H1 (cell line): Measurements from ENCODE around the gene BCLAF3. TPM values are rescaled to one million over a fixed set of nuclear protein-coding genes. Genes with fewer than 3 reads are reported as not detected.

Source experiments
- CTCF ChIA-PET: fragments of 300-600 bp; sonication (Branson Sonifier 250); formaldehyde crosslinking; loops from one replicate; lab custom pipeline; 2021; ENCODE audit not compliant: partially characterized antibody; lab: Charles Lee
- POLR2A ChIA-PET: fragments of 300-600 bp; sonication (Branson Sonifier 250); formaldehyde crosslinking; loops from one replicate; lab custom pipeline; 2021; ENCODE audit warnings: inconsistent platforms; ENCODE audit not compliant: partially characterized antibody; lab: Charles Lee
- DNase-seq, 2 experiments: peaks; one replicate each; pipeline versions ENCODE4 v3.0.0 to v3.0.0-alpha.2; 2010 to 2022; ENCODE audit warnings: low spot score in 2 of 2, low read depth in 1 of 2, mixed read lengths in 1 of 2
- FAIRE-seq: peaks from 2 replicates; lab custom pipeline; 2011; peaks lifted over from hg19 to GRCh38; lab: Jason Lieb, UNC
- H2AFZ ChIP-seq: 2 replicates; pipeline ENCODE4 v1.8.1; 2012; ENCODE audit warnings: low read length, inconsistent platforms
- H2AK5ac ChIP-seq: 2 replicates; pipeline ENCODE4 v1.6.1; 2013; ENCODE audit warnings: low read depth, low read length
- H2BK120ac ChIP-seq: replicated peaks from 2 replicates; pipeline ENCODE3; 2013; ENCODE audit warnings: low read depth, low read length, inconsistent platforms
- H2BK12ac ChIP-seq: 2 replicates; pipeline ENCODE4 v1.6.1; 2013; ENCODE audit warnings: low read depth, low read length
- H2BK15ac ChIP-seq: 2 replicates; pipeline ENCODE4 v1.6.1; 2013; ENCODE audit warnings: low read length
- H2BK20ac ChIP-seq: 2 replicates; pipeline ENCODE4 v1.6.1; 2013; ENCODE audit warnings: low read length
- H2BK5ac ChIP-seq: 2 replicates; pipeline ENCODE4 v1.6.1; 2013; ENCODE audit warnings: low read depth, low read length
- H3K14ac ChIP-seq: 2 replicates; pipeline ENCODE4 v1.6.1; 2013; ENCODE audit warnings: inconsistent platforms; ENCODE audit not compliant: insufficient read length
- H3K18ac ChIP-seq: 2 replicates; pipeline ENCODE4 v1.6.1; 2013; ENCODE audit warnings: low read length; ENCODE audit errors: extremely low read depth
- H3K23ac ChIP-seq: 2 replicates; pipeline ENCODE4 v1.6.1; 2013; ENCODE audit warnings: inconsistent platforms; ENCODE audit not compliant: insufficient read length
- H3K23me2 ChIP-seq: 2 replicates; pipeline ENCODE4 v1.6.1; 2013; ENCODE audit warnings: low read depth, low read length
- H3K27ac ChIP-seq: 2 replicates; pipeline ENCODE4 v1.6.1; 2011; ENCODE audit warnings: low read depth, low read length, inconsistent platforms
- H3K27me3 ChIP-seq, 4 experiments: replicated peaks in 1 of 4; 1 replicate in 1 of 4; 2 replicates in 3 of 4; pipeline versions ENCODE4 v1.6.1 to v1.8.1; 2011 to 2013; ENCODE audit warnings: low read length in 3 of 4, mild to moderate bottlenecking in 3 of 4, inconsistent platforms in 2 of 4, mixed read lengths in 2 of 4, moderate library complexity in 1 of 4; ENCODE audit not compliant: control insufficient read depth in 3 of 4, insufficient read depth in 3 of 4; ENCODE audit errors: extremely low read depth in 1 of 4
- H3K36me3 ChIP-seq, 4 experiments: 2 replicates each; pipeline versions ENCODE4 v1.6.1 to v1.8.1; 2011 to 2013; ENCODE audit warnings: mild to moderate bottlenecking in 4 of 4, low read length in 3 of 4, moderate library complexity in 2 of 4, control low read depth in 1 of 4, inconsistent platforms in 1 of 4; ENCODE audit not compliant: insufficient read depth in 4 of 4, control insufficient read depth in 2 of 4
- H3K4ac ChIP-seq: replicated peaks from 2 replicates; pipeline ENCODE3; 2013; ENCODE audit warnings: low read length, low read depth, mixed read lengths, inconsistent platforms; ENCODE audit not compliant: insufficient read length
- H3K4me1 ChIP-seq, 4 experiments: replicated peaks in 1 of 4; 1 replicate in 1 of 4; 2 replicates in 3 of 4; pipeline versions ENCODE4 v1.6.1 to v1.8.1; 2011 to 2013; ENCODE audit warnings: low read length in 3 of 4, inconsistent platforms in 2 of 4, mixed read lengths in 1 of 4; ENCODE audit not compliant: insufficient read depth in 4 of 4, control insufficient read depth in 3 of 4
- H3K4me2 ChIP-seq, 2 experiments: 2 replicates each; pipeline versions ENCODE4 v1.6.1 to v1.8.1; 2011 to 2013; ENCODE audit warnings: low read depth in 2 of 2, low read length in 2 of 2, control low read depth in 1 of 2, inconsistent platforms in 1 of 2, mild to moderate bottlenecking in 1 of 2; ENCODE audit not compliant: insufficient read depth in 1 of 2
- H3K4me3 ChIP-seq, 4 experiments: fragments of 200-600, 300-600 bp in 1 of 4; sonication (generic), shearing (Covaris generic), sonication (Bioruptor Twin) in 1 of 4; 2 replicates each; pipeline versions ENCODE4 v1.5.1 to v1.8.1; 2011 to 2016; ENCODE audit warnings: low read length in 4 of 4, low read depth in 3 of 4, control low read depth in 2 of 4, inconsistent platforms in 2 of 4, mild to moderate bottlenecking in 2 of 4, mixed read lengths in 1 of 4, moderate library complexity in 1 of 4; ENCODE audit not compliant: insufficient read depth in 2 of 4; ENCODE audit errors: extremely low read depth in 1 of 4
- H3K56ac ChIP-seq: replicated peaks from 2 replicates; pipeline ENCODE3; 2013; ENCODE audit warnings: low read depth, mild to moderate bottlenecking, mixed read lengths, low read length, inconsistent platforms; ENCODE audit not compliant: insufficient read length
- H3K79me1 ChIP-seq: 2 replicates; pipeline ENCODE4 v1.6.1; 2013; ENCODE audit warnings: low read depth, low read length, control low read depth
- H3K79me2 ChIP-seq, 2 experiments: 2 replicates each; pipeline versions ENCODE4 v1.6.1 to v1.8.1; 2012 to 2013; ENCODE audit warnings: low read length in 2 of 2, mild to moderate bottlenecking in 2 of 2, inconsistent platforms in 1 of 2; ENCODE audit not compliant: insufficient read depth in 2 of 2, control insufficient read depth in 1 of 2
- H3K9ac ChIP-seq, 4 experiments: replicated peaks in 1 of 4; 1 replicate in 1 of 4; 2 replicates in 3 of 4; pipeline versions ENCODE4 v1.6.1 to v1.8.1; 2011 to 2013; ENCODE audit warnings: low read depth in 3 of 4, low read length in 3 of 4, control low read depth in 2 of 4, mild to moderate bottlenecking in 2 of 4, moderate library complexity in 2 of 4, inconsistent platforms in 1 of 4; ENCODE audit errors: extremely low read depth in 1 of 4
- H3K9me3 ChIP-seq, 2 experiments: 2 replicates each; pipeline versions ENCODE4 v1.6.1 to v1.8.1; 2012 to 2013; ENCODE audit warnings: mild to moderate bottlenecking in 2 of 2, moderate library complexity in 2 of 2, control low read depth in 1 of 2, inconsistent platforms in 1 of 2, low read depth in 1 of 2, low read length in 1 of 2, mixed read lengths in 1 of 2; ENCODE audit not compliant: insufficient read depth in 2 of 2
- H4K20me1 ChIP-seq, 2 experiments: replicated peaks in 1 of 2; 2 replicates each; pipeline versions ENCODE3 to v1.8.1; 2011 to 2013; ENCODE audit warnings: inconsistent platforms in 2 of 2, low read length in 2 of 2, mild to moderate bottlenecking in 1 of 2; ENCODE audit not compliant: insufficient read depth in 2 of 2, control insufficient read depth in 1 of 2
- H4K5ac ChIP-seq: 2 replicates; pipeline ENCODE4 v1.6.1; 2013; ENCODE audit warnings: low read length, low read depth, mixed read lengths, inconsistent platforms; ENCODE audit not compliant: insufficient read length
- H4K8ac ChIP-seq: 2 replicates; pipeline ENCODE4 v1.8.0; 2013; ENCODE audit warnings: mild to moderate bottlenecking, moderate library complexity, low read length, inconsistent platforms; ENCODE audit not compliant: insufficient read depth; ENCODE audit errors: extremely low read depth
- H4K91ac ChIP-seq: replicated peaks from 2 replicates; pipeline ENCODE3; 2013; ENCODE audit warnings: low read length, mixed read lengths, inconsistent platforms; ENCODE audit not compliant: insufficient read length
- BACH1 ChIP-seq: IDR thresholded peaks from 2 replicates; pipeline ENCODE4 v1.6.1; 2012; ENCODE audit warnings: low read length, improper control_type of control experiment
- CEBPB ChIP-seq: IDR thresholded peaks from 2 replicates; pipeline ENCODE4 v1.6.1; 2012; ENCODE audit warnings: low read depth, low read length
- CTBP2 ChIP-seq: IDR thresholded peaks from 2 replicates; pipeline ENCODE4 v1.7.0; 2011; ENCODE audit warnings: borderline replicate concordance, mild to moderate bottlenecking, moderate library complexity, mixed read lengths, low read length; ENCODE audit not compliant: insufficient read depth, insufficient read length
- GTF2F1 ChIP-seq: IDR thresholded peaks from 2 replicates; pipeline ENCODE4 v1.6.1; 2012; ENCODE audit warnings: low read depth, low read length, improper control_type of control experiment, borderline replicate concordance
- HDAC2 ChIP-seq, 2 experiments: fragments of 300-600 bp in 1 of 2; sonication (generic) in 1 of 2; IDR thresholded peaks; 2 replicates each; pipeline ENCODE4 v1.6.1; 2011 to 2012; ENCODE audit warnings: low read depth in 2 of 2, low read length in 2 of 2, mild to moderate bottlenecking in 2 of 2, moderate library complexity in 2 of 2, borderline replicate concordance in 1 of 2, inconsistent platforms in 1 of 2
- KDM4A ChIP-seq: IDR thresholded peaks from one replicate; pipeline ENCODE4 v1.7.1; 2012; ENCODE audit warnings: low read depth, mild to moderate bottlenecking, moderate library complexity, low read length, inconsistent platforms; ENCODE audit not compliant: severe bottlenecking
- MAFK ChIP-seq: IDR thresholded peaks from 2 replicates; pipeline ENCODE4 v1.6.1; 2012; ENCODE audit warnings: low read depth, mild to moderate bottlenecking, improper control_type of control experiment, low read length
- PHF8 ChIP-seq: fragments of 200-600 bp; sonication (generic); conservative IDR thresholded peaks from 2 replicates; pipeline ENCODE4 v1.7.1; 2012; ENCODE audit warnings: low read depth, mild to moderate bottlenecking, inconsistent platforms, low read length, moderate library complexity
- POLR2A ChIP-seq, 2 experiments: IDR thresholded peaks; 1 replicate in 1 of 2; 2 replicates in 1 of 2; pipeline ENCODE4 v1.6.1; 2011; ENCODE audit warnings: low read depth in 2 of 2, low read length in 2 of 2, mild to moderate bottlenecking in 2 of 2; ENCODE audit errors: control extremely low read depth in 1 of 2
- POLR2AphosphoS5 ChIP-seq: IDR thresholded peaks from 2 replicates; pipeline ENCODE4 v1.6.1; 2011; ENCODE audit warnings: low read depth, low read length
- RFX5 ChIP-seq: IDR thresholded peaks from 2 replicates; pipeline ENCODE4 v1.6.1; 2011; ENCODE audit warnings: low read depth, low read length, improper control_type of control experiment, borderline replicate concordance
- TAF1 ChIP-seq: IDR thresholded peaks from 2 replicates; pipeline ENCODE4 v1.6.1; 2011; ENCODE audit warnings: mild to moderate bottlenecking, low read depth, low read length
- ZNF274 ChIP-seq: IDR thresholded peaks from 2 replicates; pipeline ENCODE4 v1.7.0; 2012; ENCODE audit warnings: low read length, borderline replicate concordance; ENCODE audit errors: extremely low read depth
- WGBS, 2 experiments: shearing (Covaris generic) in 1 of 2; methylation state at CpG; one replicate each; pipeline versions ENCODE4 v1.1.6 to v1.1.7; 2013 to 2015; ENCODE audit warnings: low lambda C conversion rate in 2 of 2, mixed read lengths in 2 of 2, inconsistent platforms in 1 of 2, low coverage in 1 of 2, missing lambda C conversion rate in 1 of 2; ENCODE audit not compliant: insufficient replicate concordance in 2 of 2, insufficient coverage in 1 of 2, insufficient read length in 1 of 2; ENCODE audit errors: extremely low coverage in 1 of 2, missing lambda C conversion rate in 1 of 2; 5-methylcytosine and 5-hydroxymethylcytosine counted together
- polyA plus RNA-seq, 7 experiments: library from polyadenylated mRNA; depleted of rRNA in 3 of 7; stranded (reverse) in 5 of 7; unstranded in 2 of 7; fragments of >200 nt in 5 of 7; fragments of 200-250 nt in 2 of 7; gene quantifications; 1 replicate in 5 of 7; 2 replicates in 1 of 7; 4 replicates in 1 of 7; pipeline versions ENCODE4 v1.2.1 to v1.2.3, GENCODE V29; 2011 to 2013; ENCODE audit warnings: missing spikeins in 2 of 7, mixed read lengths in 2 of 7
- total RNA-seq: library from RNA; stranded (reverse); fragmentation: NEBNext Ultra II Directional; extraction: Animal tissue kit (Norgen Biotek cat#: 25700); gene quantifications from 2 replicates; pipeline ENCODE4 v1.2.1, GENCODE V29; 2021
- TF ChIP-seq, protein P1 (sequence below): IDR thresholded peaks from 2 replicates; pipeline ENCODE4 v1.6.1; 2011; ENCODE audit warnings: low read length, improper control_type of control experiment

The BCLAF3 gene
- total and polyA plus RNA-seq, 2 of the 8 experiments (the other 6 are each of a cell fraction or from before 2014, with no cell fraction given): 1.3 to 9.0 TPM

DNA sequence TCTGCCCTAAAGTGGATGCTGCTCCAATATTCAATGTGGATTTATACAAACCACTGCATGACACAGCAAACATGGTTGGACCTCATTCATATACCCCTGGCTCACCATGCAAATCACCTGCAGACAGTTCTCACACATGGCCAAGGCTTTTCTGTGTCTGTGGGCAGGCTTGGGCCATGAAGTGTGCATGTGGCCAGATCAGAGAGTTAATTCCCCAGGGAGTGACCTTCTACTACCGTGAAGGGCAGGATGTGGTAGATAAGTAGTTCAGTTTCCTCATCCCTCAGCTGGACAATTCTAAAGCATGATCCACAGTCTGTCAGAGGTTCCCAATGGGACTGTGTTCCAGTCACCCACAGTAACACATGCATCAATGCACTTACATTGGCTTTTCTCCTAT, 24.6 kb upstream of the BCLAF3 start:
- Histone ChIP-seq H2BK5ac (no peak overlapping the region), H4K8ac (no peak overlapping the region), H3K79me1 (no peaks in the 10 kb centered on the region), H2BK120ac (no peak overlapping the region), H3K9ac (no peak overlapping the region), H3K4me1 (no peaks in the 10 kb centered on the region), H3K23me2 (no peaks in the 10 kb centered on the region), H3K79me2 (no peaks in the 10 kb centered on the region), H3K4ac (no peak overlapping the region), H3K56ac (no peak overlapping the region), H4K91ac (no peak overlapping the region), H3K4me3 (no peak overlapping the region), H2BK12ac (no peak overlapping the region), H2BK15ac (no peak overlapping the region), H3K14ac (no peak overlapping the region), H3K18ac (no peak overlapping the region), H3K23ac (no peak overlapping the region), H4K20me1 (no peaks in the 10 kb centered on the region), H4K5ac (no peak overlapping the region), H3K9me3 (no peaks in the 10 kb centered on the region), H2BK20ac (no peak overlapping the region), H3K36me3 (no peaks in the 10 kb centered on the region), H2AK5ac (no peak overlapping the region), H3K4me2 (no peak overlapping the region), H3K27ac (no peak overlapping the region), H3K27me3 (no peaks in the 10 kb centered on the region), H2AFZ (no peak overlapping the region)
- FAIRE-seq (no peak), DNase-seq (no peak)
- ChIA-PET POLR2A (no interaction called here), CTCF (interaction anchor here (1.0 kb wide), 1 partner anchor 11 kb away, joined by 3 read pairs; no protein-coding TSS in a partner anchor)
- WGBS, 2 experiments: no CpG with 5 or more reads among the region's 1 CpG
- TF ChIP-seq POLR2AphosphoS5 (no peak), BACH1 (no peak), HDAC2 (IDR thresholded peaks at IDR 0.05; ENCODE audit: borderline replicate concordance in 1 of 2, low read depth in 2 of 2, low read length in 2 of 2) (no peak), KDM4A (no peak), POLR2A (IDR thresholded peaks at IDR 0.05; ENCODE audit: control extremely low read depth in 1 of 2, low read depth in 2 of 2, low read length in 2 of 2) (no peak), PHF8 (no peak), RFX5 (no peak), CEBPB (no peak), ZNF274 (no peak), TAF1 (no peak), CTBP2 (no peak), GTF2F1 (no peak), MAFK (no peak)
- TF ChIP-seq, protein P1, sequence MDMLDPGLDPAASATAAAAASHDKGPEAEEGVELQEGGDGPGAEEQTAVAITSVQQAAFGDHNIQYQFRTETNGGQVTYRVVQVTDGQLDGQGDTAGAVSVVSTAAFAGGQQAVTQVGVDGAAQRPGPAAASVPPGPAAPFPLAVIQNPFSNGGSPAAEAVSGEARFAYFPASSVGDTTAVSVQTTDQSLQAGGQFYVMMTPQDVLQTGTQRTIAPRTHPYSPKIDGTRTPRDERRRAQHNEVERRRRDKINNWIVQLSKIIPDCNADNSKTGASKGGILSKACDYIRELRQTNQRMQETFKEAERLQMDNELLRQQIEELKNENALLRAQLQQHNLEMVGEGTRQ: no peak
